DND-41 (cell line): Measurements from ENCODE around the gene EIF3J.

Experiments used
- EZH2 ChIP-seq: IDR thresholded peaks from 3 replicates; pipeline ENCODE4 v1.6.1; 2012; ENCODE audit warnings: borderline replicate concordance, low read depth, mild to moderate bottlenecking, moderate library complexity, low read length, inconsistent platforms; ENCODE audit not compliant: severe bottlenecking
- TF ChIP-seq, protein P1 (sequence below): IDR thresholded peaks from 2 replicates; pipeline ENCODE4 v1.5.1; 2012; ENCODE audit warnings: borderline replicate concordance, low read length, moderate library complexity, mild to moderate bottlenecking; ENCODE audit not compliant: poor library complexity, severe bottlenecking; ENCODE audit errors: extremely low read depth

- TF ChIP-seq, protein P1, sequence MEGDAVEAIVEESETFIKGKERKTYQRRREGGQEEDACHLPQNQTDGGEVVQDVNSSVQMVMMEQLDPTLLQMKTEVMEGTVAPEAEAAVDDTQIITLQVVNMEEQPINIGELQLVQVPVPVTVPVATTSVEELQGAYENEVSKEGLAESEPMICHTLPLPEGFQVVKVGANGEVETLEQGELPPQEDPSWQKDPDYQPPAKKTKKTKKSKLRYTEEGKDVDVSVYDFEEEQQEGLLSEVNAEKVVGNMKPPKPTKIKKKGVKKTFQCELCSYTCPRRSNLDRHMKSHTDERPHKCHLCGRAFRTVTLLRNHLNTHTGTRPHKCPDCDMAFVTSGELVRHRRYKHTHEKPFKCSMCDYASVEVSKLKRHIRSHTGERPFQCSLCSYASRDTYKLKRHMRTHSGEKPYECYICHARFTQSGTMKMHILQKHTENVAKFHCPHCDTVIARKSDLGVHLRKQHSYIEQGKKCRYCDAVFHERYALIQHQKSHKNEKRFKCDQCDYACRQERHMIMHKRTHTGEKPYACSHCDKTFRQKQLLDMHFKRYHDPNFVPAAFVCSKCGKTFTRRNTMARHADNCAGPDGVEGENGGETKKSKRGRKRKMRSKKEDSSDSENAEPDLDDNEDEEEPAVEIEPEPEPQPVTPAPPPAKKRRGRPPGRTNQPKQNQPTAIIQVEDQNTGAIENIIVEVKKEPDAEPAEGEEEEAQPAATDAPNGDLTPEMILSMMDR = no peak
- TF ChIP-seq EZH2 = no peak
Measured at GRCh38 chr15:44603126-44603525, 66.2 kb downstream of the EIF3J start.
